Glomerular endothelial cell (primary cell): ENCODE measurements around the gene LAMTOR3. TPM values are rescaled to one million over a fixed set of nuclear protein-coding genes. Genes with fewer than 3 reads are reported as not detected.
"Not testable (repeated sequence)": the region's sequence is repeated elsewhere in the genome, so short reads cannot be mapped to it uniquely, and the experiment has no call there.

Source experiments
- DNase-seq: peaks from one replicate; pipeline ENCODE4 v3.0.0-alpha.2; 2011; ENCODE audit warnings: low read depth, low spot score; ENCODE audit errors: extremely low read depth
- total RNA-seq: library from RNA; depleted of rRNA; stranded (reverse); fragments of >200 nt; gene quantifications from 2 replicates; pipeline ENCODE4 v1.2.3, GENCODE V29; 2015

Gene LAMTOR3
- total RNA-seq, 1 donor from 2014 or later, result 32.4 TPM

- no peak for DNase-seq
Measured at GRCh38 chr4:99832758-99833157, 61.5 kb downstream of the LAMTOR3 start.

- no peak for DNase-seq
Measured at GRCh38 chr4:99832321-99832720, 61.9 kb downstream of the LAMTOR3 start.

- DNase-seq, result not testable (repeated sequence)
Measured at GRCh38 chr4:99830051-99830450, 64.2 kb downstream of the LAMTOR3 start.

- no peak for DNase-seq
Measured at GRCh38 chr4:99828477-99828876, 65.8 kb downstream of the LAMTOR3 start.

Other genes starting within 250 kb of the LAMTOR3 start
- gene C4orf54, start 236.6 kb downstream of the LAMTOR3 start, total RNA-seq, result 0.18 and 0.53 TPM in 2 replicates
- gene DAPP1, start 77.6 kb downstream of the LAMTOR3 start, total RNA-seq, result not detected in 2 replicates
- gene DNAJB14, start 52.2 kb upstream of the LAMTOR3 start, total RNA-seq, result 23.6 and 47.4 TPM in 2 replicates
- gene H2AZ1, start 55.8 kb upstream of the LAMTOR3 start, total RNA-seq, result 220 and 244 TPM in 2 replicates